HL-60/S4 (cell line): ENCODE results near the gene SYNC.
"Not testable (repeated sequence)": the region's sequence is repeated elsewhere in the genome, so short reads cannot be mapped to it uniquely, and the experiment has no call there.

Experiments used
- in situ Hi-C: fragments of 300-500 bp; cut with MboI; formaldehyde crosslinking; loops from 2 replicates; pipeline ENCODE4 v1.14.3; 2022; ENCODE audit warnings: low sequenced_read_pairs

Gene SYNC

GRCh38 chr1:32647308-32648134, 55.0 kb downstream of the SYNC start:
- in situ Hi-C loops: no loop called here

GRCh38 chr1:32644426-32644825, 58.1 kb downstream of the SYNC start:
- in situ Hi-C loops: no loop called here

GRCh38 chr1:32642292-32642827, 60.2 kb downstream of the SYNC start:
- in situ Hi-C loops: not testable (repeated sequence)

GRCh38 chr1:32639489-32640075, 63.0 kb downstream of the SYNC start:
- in situ Hi-C loops: no loop called here

- in situ Hi-C loops: no loop called here
Observed at GRCh38 chr1:32636914-32637645, 65.5 kb downstream of the SYNC start.

GRCh38 chr1:32635508-32636277, 66.9 kb downstream of the SYNC start:
- in situ Hi-C loops: no loop called here

- in situ Hi-C loops: no loop called here
Observed at GRCh38 chr1:32632829-32633228, 69.7 kb downstream of the SYNC start.

- in situ Hi-C loops: not testable (repeated sequence)
Observed at GRCh38 chr1:32630173-32630572, 72.4 kb downstream of the SYNC start.
